ELR (cell line): ENCODE measurements around the gene TBX20.

Experiments
- DNase-seq: peaks from one replicate; pipeline ENCODE4 v3.0.0-alpha.2; 2015; ENCODE audit warnings: low read depth

Gene TBX20, protein sequence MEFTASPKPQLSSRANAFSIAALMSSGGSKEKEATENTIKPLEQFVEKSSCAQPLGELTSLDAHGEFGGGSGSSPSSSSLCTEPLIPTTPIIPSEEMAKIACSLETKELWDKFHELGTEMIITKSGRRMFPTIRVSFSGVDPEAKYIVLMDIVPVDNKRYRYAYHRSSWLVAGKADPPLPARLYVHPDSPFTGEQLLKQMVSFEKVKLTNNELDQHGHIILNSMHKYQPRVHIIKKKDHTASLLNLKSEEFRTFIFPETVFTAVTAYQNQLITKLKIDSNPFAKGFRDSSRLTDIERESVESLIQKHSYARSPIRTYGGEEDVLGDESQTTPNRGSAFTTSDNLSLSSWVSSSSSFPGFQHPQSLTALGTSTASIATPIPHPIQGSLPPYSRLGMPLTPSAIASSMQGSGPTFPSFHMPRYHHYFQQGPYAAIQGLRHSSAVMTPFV

DNA sequence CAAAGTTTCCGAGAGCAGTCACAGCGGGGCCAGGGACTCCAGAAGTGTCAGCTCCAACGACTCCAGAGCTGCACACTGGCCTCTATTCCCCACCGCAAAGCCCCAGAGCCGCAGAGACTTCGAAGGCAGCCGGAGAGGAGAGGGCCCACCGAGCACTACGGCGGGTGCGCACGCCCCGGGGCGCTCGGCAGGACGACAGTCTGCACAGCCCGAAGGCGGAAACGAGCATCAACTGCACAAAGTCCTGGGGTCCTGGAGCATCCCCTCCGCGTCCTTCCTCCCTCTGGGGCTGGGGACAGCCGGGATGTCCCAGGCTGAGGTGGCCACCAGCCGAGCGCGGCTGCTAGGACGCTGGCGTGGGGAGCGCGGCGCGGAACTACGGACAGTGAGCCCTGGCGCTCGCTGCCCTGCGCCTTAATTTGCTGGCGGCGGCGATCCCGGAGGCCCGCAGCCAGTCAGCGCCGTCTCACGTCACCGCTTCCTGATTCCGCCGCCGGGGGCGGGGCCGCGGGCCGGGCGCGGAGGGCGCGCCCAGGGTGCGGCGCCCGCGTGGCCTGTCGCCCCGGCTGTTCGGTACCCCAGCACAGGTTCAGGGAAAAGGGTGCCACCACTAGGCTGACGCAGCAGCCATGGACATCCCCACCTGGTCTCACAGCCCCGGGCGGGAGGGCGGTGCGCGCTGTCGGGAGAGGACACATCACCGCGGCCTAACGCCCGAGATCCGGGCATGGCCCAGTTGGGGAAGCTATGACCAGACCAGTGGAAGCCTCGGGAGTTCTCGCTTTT lies at the start of gene TBX20:
Gene TBX20 (minus strand): TSS at position 391 of the 786 bp plus-strand sequence. CDS start 480 bp downstream, outside the sequence.
- no peak for DNase-seq

DNA sequence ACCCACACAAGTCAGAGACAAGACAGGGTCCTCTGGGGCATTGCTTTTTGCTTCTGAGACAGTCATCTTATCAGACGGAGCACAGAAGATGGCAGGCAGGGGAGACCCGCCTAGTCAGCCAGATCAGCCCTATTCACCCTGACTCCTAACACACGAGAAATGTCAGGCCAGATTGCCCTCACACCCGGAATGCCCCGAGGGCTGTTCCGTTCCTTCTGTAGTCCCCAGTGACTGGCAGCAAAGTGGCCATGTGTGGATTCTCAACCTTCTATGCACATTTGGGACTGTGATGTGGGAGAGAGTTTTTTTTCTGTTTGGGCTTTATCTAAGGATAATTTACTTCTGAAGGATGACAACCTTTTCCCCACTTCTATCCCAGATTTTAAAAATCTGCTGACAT lies 35.5 kb upstream of the TBX20 start:
- DNase-seq: no peak

- peak; percentile 15 for DNase-seq
Observed at GRCh38 chr7:35286986-35287385, 33.1 kb upstream of the TBX20 start.

GRCh38 chr7:35286422-35286821 lies 32.5 kb upstream of the TBX20 start:
- DNase-seq: peak; percentile 53

DNA sequence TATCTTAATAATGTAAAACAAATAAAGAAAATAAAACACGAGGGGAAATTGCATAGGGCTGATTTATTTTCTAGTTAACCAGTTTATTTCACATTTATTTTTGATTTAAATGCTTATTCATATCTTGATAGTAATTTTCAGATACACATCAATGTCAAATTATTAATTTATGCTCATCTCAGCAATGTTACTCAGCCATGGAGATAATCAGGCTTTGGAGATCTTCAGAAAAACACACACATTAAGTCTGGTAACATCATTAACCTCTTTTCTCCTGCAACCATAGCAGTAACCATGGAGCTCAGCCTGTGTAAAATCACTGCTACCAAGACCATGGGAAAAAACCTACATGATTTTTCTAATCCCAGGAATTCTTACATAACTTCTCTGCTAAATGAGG lies 31.9 kb upstream of the TBX20 start:
- no peak for DNase-seq

DNA sequence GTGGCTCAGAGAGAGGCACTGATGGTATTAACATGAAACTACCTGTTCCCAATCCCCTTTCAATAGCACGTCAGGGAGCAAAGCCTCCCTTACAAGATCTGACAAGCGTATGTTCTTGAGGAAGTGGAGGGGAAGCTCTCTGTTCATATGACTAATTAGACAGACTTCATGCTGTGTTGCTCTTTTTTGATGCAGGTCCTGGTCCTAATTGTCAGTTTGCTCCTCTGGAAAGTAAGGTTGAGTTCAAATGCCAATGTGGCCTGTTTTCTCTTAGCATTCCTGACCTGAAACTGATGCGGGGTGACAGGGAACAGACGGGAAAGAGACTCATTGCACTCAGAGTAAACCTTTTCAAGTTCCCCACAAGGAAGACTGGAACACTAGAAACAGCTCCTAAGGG lies 27.0 kb upstream of the TBX20 start:
- no peak for DNase-seq

GRCh38 chr7:35277359-35277758 lies 23.5 kb upstream of the TBX20 start:
- DNase-seq: no peak

DNA sequence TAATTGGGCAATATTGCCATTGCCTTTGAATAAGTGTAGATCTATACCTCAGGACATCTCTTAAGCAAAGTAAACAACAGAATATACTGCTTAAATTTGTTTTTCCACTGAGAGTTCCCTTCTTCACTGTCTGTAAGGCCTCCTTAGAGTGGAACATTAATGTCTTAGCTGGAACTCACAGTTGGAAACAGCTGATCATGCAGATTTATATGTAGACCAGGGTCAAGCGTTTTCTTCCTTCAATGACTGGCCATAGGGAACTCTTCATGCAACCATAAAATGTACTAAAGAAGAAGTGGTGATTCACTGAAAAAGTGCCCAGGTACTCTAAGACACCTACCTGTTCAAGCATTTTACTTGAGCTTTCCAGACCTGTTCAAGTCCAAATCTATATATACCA lies 18.3 kb upstream of the TBX20 start:
- no peak for DNase-seq

DNA sequence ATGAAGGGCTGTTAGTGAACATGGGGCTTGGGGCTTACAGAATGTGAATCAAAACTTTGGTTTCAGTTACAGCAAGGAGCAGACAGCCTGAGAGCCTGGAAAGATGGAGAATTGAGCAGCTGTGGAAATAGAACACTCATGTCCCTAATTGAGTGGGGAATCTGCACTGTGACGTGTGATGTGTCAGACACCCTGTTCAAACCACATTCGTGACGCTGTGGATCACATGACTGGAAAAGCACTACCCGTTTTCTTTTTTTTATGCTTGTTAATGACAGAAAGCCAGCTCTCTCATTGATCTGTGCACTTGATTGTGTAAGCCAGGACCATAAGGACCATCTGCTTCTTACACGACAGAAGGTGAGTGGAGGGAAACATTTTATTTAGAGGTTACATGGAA lies 15.1 kb upstream of the TBX20 start:
- DNase-seq: no peak

GRCh38 chr7:35267411-35267810 lies 13.5 kb upstream of the TBX20 start:
- no peak for DNase-seq

- DNase-seq: no peak
Observed at GRCh38 chr7:35263396-35263795, 9.5 kb upstream of the TBX20 start.

DNA sequence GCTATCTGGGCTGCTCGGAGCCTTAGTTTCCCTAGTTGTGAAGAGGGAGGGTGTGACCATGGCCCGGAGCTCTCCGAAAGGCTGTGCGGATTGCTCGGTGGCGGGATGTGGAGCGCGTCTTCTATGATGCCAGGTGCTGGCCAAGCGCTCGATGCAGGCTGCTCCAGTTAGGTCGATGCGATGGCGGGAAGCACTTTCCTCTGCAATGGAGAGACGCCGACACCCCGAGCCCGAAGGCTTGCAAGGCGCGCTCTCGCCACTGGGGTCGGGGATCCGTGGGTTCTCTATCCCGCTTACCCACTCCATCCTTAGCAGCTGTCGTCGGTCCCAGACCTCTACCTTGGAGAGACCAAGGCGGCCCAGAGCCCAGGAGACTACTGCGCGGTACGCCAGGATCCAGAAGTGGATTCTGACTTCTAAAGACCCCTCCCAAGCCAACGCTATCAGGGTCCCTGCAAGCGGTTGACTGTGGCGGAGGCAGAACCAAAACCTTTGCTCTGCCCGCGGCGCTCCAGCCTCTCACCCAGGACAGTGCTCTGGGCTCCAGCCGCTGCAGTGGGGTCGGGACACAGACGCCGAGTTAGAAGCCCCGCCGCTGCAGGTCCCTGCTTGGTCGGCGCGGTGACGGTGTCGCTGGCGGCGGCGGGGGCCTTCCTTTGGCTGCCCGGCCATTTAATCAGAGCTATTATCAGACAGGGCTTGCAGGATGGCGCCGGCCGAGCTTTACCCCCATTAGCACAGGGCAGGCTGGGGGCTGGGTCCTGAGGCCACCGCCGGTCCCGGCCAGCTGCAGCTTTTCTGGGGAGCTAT lies 7.8 kb upstream of the TBX20 start:
- DNase-seq: no peak

DNA sequence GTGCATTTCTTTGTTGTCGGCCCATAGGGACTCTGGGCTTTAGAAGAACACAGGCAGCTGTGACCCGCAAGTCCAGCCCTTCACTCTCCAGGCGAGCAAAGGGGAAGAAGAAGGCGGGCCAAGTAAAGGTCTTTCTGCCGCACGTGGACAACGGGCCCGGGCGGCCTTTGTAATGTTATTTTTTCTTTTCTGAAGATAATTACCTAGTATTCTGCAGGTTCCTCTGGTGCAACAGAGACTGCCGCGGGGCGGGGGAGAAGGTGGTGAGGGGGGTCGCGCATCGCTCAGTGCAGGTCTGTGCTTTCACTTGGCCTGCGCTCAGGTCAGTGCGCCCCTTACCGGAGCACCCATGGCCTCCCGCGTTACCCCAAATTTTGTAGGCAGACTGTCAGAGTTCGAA lies 7.1 kb upstream of the TBX20 start:
- DNase-seq: no peak

GRCh38 chr7:35260246-35260645 lies 6.3 kb upstream of the TBX20 start:
- no peak for DNase-seq

DNA sequence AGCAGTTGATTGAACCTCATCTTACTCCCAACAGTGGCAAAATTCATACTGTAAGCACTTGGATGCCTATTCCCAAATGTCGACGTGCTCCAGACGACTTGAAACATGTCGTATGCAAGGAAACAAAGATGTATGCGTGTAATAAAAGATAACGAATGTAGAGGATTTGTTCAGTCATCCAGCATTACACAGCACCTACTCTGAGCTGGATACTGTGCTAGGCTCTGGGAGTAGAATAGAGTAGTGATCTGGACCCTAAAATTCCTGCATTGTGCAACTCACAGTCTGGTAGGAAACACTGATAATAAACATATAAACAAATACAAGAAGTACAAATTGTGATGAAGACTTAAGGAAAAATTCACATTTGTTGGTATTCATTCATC lies 5.6 kb upstream of the TBX20 start:
- no peak for DNase-seq

DNA sequence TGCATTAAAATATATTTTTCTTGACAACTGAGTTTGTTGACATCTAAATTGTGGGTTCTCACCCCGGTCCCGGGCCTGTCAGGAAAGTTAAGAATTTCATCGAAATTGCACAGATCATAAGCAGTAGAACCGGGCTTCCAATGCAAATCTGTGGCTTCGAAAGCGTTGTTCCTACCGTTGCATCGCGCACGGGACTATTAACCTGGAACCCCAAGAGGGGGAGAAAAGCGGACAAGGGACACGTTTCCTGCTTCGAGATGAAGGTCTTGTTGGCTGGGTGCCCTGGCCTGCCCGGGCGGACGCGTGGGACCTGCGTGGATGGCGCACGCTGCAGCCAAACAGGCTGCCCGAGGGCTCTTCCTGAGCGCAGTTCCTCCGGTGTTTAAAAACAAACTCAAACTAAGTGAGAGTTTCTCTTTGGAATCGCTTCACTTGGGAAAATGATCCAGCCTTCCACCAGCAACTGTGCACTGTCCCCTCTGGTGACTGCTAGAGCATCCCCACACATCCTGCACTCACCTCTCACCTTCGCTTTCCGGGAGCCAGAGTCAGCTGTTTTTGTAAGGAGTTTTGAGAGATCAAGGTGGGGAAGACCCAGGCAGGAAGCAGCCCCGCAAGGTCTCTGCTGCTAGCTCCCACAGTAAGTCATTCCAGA lies 5.1 kb upstream of the TBX20 start:
- DNase-seq: no peak

DNA sequence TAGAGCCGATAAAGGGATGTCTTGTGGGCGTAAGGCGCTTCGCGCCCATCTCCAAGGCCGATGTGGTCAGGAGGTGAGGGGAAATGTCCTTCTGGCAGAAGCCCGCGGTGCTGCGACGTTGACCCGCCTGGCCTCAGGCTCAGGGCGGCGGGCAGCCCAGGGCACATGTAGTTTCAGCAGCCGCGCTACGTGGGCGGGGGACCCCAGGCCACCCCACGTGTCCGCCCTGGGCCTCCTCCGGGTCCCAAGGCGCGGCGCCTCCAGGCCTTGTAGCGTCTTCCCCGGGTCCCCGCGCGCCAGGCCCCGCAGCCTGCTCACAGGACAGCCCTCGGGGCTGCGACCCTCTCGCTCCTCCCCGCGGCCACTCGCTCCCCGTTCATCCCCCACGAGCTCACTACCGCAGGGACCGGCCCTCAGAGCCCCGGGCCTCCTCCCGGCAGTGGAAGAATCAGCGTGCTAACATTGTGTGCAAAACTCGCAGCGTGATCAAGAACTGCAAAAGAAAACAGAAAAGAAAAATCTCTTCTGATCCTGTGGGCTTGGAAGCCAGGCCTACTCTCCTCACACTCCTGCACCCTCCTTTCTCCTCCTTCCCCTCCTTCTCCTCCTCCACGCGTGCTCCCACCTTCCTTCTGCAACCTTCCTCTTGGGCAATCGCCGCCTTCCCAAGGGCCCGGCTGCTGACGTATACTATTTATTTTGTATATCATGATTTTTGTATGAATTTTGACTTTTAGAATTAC lies 4.4 kb upstream of the TBX20 start:
- DNase-seq: no peak

DNA sequence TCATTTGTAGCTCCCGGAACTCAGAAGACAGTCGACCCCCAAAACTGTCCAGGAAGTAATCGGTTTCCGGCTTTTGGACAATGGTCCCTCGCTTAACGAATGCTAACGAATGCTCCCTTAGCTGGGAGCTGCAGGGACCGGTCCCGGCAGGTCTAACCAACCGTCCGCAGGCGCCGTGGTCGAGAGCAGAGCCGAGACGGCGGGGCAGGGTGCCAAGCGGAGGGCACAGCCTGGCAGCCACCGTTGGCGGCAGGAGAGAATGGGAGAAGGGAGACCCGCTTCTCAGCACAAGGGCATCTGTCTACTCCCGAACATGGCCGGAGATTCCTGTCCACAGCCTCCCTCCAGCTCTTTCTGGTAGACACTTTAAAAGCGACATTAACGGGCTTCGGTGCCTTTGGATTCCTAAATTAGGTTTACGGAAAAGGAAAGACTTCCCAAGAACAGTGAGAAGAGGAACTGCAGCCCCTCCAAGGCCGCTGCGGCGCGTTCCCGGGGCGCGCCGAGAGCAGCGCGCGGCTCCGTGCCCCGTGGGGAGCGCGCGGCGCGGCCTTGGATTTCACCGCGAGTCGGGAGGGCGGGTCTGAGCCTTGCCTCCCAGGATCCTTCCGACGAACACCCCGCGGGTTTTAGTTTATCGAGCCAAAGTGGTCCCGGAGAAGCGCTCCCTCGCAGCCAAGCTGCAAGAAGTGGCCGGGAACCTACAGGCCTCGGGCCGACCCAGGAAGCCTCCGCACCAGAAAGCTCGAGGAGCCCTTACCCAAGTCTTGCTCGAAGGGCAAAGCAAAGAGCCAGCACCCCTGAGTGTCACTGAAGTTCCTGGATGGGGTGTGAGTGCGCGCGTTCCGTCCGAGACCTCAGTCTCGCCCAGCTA lies 3.6 kb upstream of the TBX20 start:
- no peak for DNase-seq

GRCh38 chr7:35256256-35257175 lies 2.6 kb upstream of the TBX20 start:
- no peak for DNase-seq
